Uterus (tissue), 4 donors: ENCODE data around the gene ANKMY2. TPM values are rescaled to one million over a fixed set of nuclear protein-coding genes. Genes with fewer than 3 reads are reported as not detected.

Source experiments
- DNase-seq, 2 donors: peaks; one replicate each; pipeline ENCODE4 v3.0.0-alpha.2; 2019 to 2020
- H3K27ac ChIP-seq, 2 donors: fragments of 200-600 bp; sonication (generic); 1 replicate in 1 of 2; 2 replicates in 1 of 2; pipeline ENCODE4 v1.5.1; 2016 to 2018
- H3K27me3 ChIP-seq, 2 donors: fragments of 200-600 bp; sonication (generic); one replicate each; pipeline ENCODE4 v1.5.1; 2018 to 2019; ENCODE audit warnings: control low read depth in 1 of 2
- H3K36me3 ChIP-seq, 2 donors: fragments of 200-600 bp; sonication (generic); one replicate each; pipeline ENCODE4 v1.5.1; 2019; ENCODE audit warnings: control low read depth in 1 of 2
- H3K4me1 ChIP-seq, 2 donors: fragments of 200-600 bp; sonication (generic); one replicate each; pipeline ENCODE4 v1.5.1; 2018 to 2019; ENCODE audit warnings: control low read depth in 1 of 2
- H3K4me3 ChIP-seq, 2 donors: fragments of 200-600 bp; sonication (generic); 1 replicate in 1 of 2; 2 replicates in 1 of 2; pipeline ENCODE4 v1.5.1; 2018 to 2019; ENCODE audit warnings: mild to moderate bottlenecking in 1 of 2
- H3K9me3 ChIP-seq, 2 donors: fragments of 200-600 bp; sonication (generic); one replicate each; pipeline ENCODE4 v1.5.1; 2019; ENCODE audit warnings: control low read depth in 1 of 2
- CTCF ChIP-seq, 4 experiments: fragments of 200-600 bp in 2 of 4; fragments of 450-650 bp in 2 of 4; sonication (generic) in 2 of 4; IDR thresholded peaks; one replicate each; pipeline ENCODE4 v1.5.1; 2016 to 2019; ENCODE audit warnings: antibody characterized with exemption in 4 of 4, mild to moderate bottlenecking in 2 of 4, moderate library complexity in 1 of 4
- POLR2A ChIP-seq, 2 donors: fragments of 450-650 bp; IDR thresholded peaks; one replicate each; pipeline ENCODE4 v1.6.1; 2016; ENCODE audit warnings: antibody characterized with exemption in 2 of 2, mild to moderate bottlenecking in 1 of 2, moderate library complexity in 1 of 2
- intact Hi-C: fragments of 100-400 bp; cut with DNase I; formaldehyde crosslinking; loops from one replicate; pipeline ENCODE4 v1.15.1; 2023; ENCODE audit warnings: low total_unique reads
- total RNA-seq, 4 donors: library from RNA; depleted of rRNA in 3 of 4; stranded (reverse); fragments of >200 nt in 3 of 4; gene quantifications; one replicate each; pipeline versions ENCODE4 v1.1.0 to v1.2.4, GENCODE V29; 2014 to 2023
- donor health status: DM: yes; HTN: yes; CAD: no.

Gene ANKMY2
- total RNA-seq, 4 donors from 2014 or later, result 6.2 to 48.7 (median 17.2) TPM

GRCh38 chr7:16564909-16565426 lies 80.6 kb downstream of the ANKMY2 start:
- intact Hi-C loops, result no loop called here
- H3K36me3 ChIP-seq, result no peaks in the 10 kb centered on the region

GRCh38 chr7:16564023-16564380 lies 81.6 kb downstream of the ANKMY2 start:
- Histone ChIP-seq H3K4me3 (no peak overlapping the region), H3K27me3 (no peaks in the 10 kb centered on the region), H3K36me3 (no peaks in the 10 kb centered on the region), H3K27ac (no peak overlapping the region), H3K4me1 (no peaks in the 10 kb centered on the region), H3K9me3 (no peaks in the 10 kb centered on the region)
- no peak for DNase-seq
- intact Hi-C loops, result no loop called here
- TF ChIP-seq CTCF (IDR thresholded peaks at IDR 0.05), result no peak
- TF ChIP-seq POLR2A (IDR thresholded peaks at IDR 0.05), result no peak

More at GRCh38 chr7:16564909-16565426, 80.6 kb downstream of the ANKMY2 start:
- TF ChIP-seq CTCF (IDR thresholded peaks at IDR 0.05), result peak; percentile 64 to 76 (median 67)
- TF ChIP-seq POLR2A (IDR thresholded peaks at IDR 0.05), result no peak
- no peaks in the 10 kb centered on the region for H3K9me3 ChIP-seq
- H3K4me3 ChIP-seq, result no peak overlapping the region
- H3K4me1 ChIP-seq, result no peaks in the 10 kb centered on the region
- no peaks in the 10 kb centered on the region for H3K27me3 ChIP-seq
- no peak for DNase-seq
- no peak overlapping the region for H3K27ac ChIP-seq

GRCh38 chr7:16563281-16564022 lies 82.1 kb downstream of the ANKMY2 start:
- Histone ChIP-seq H3K4me3 (no peak overlapping the region), H3K9me3 (no peaks in the 10 kb centered on the region), H3K27ac (no peak overlapping the region), H3K4me1 (no peaks in the 10 kb centered on the region), H3K27me3 (no peaks in the 10 kb centered on the region), H3K36me3 (no peaks in the 10 kb centered on the region)
- intact Hi-C loops, result no loop called here
- TF ChIP-seq POLR2A (IDR thresholded peaks at IDR 0.05) (no peak), CTCF (IDR thresholded peaks at IDR 0.05) (no peak)
- no peak for DNase-seq

GRCh38 chr7:16562456-16563220 lies 82.9 kb downstream of the ANKMY2 start:
- intact Hi-C loops, result no loop called here
- H3K36me3 ChIP-seq, result no peaks in the 10 kb centered on the region
- H3K4me3 ChIP-seq, result no peak overlapping the region
- no peaks in the 10 kb centered on the region for H3K4me1 ChIP-seq
- H3K27me3 ChIP-seq, result no peaks in the 10 kb centered on the region
- H3K9me3 ChIP-seq, result no peaks in the 10 kb centered on the region
- TF ChIP-seq CTCF (IDR thresholded peaks at IDR 0.05), result no peak
- TF ChIP-seq POLR2A (IDR thresholded peaks at IDR 0.05), result no peak
- H3K27ac ChIP-seq, result no peak overlapping the region
- no peak for DNase-seq

GRCh38 chr7:16561943-16562342 lies 83.6 kb downstream of the ANKMY2 start:
- intact Hi-C loops, result no loop called here
- TF ChIP-seq POLR2A (IDR thresholded peaks at IDR 0.05) (no peak), CTCF (IDR thresholded peaks at IDR 0.05) (no peak)
- H3K36me3 ChIP-seq, result no peaks in the 10 kb centered on the region

More at GRCh38 chr7:16561943-16562342, 83.6 kb downstream of the ANKMY2 start:
- Histone ChIP-seq H3K9me3 (no peaks in the 10 kb centered on the region), H3K4me3 (no peak overlapping the region), H3K27ac (no peak overlapping the region), H3K27me3 (no peaks in the 10 kb centered on the region), H3K4me1 (no peaks in the 10 kb centered on the region)
- no peak for DNase-seq
